H9 (cell line): ENCODE data around the gene DUSP18. TPM values are rescaled to one million over a fixed set of nuclear protein-coding genes. Genes with fewer than 3 reads are reported as not detected.

ENCODE experiments used
- DNase-seq: peaks from one replicate; pipeline ENCODE4 v3.0.0-alpha.2; 2017
- H2AFZ ChIP-seq: one replicate; pipeline ENCODE4 v1.6.1; 2013; ENCODE audit warnings: mild to moderate bottlenecking, low read length, control low read depth, moderate library complexity
- H2AK5ac ChIP-seq: 2 replicates; pipeline ENCODE4 v1.6.1; 2013; ENCODE audit warnings: low read length, control low read depth, mixed read lengths; ENCODE audit not compliant: insufficient read length
- H2BK120ac ChIP-seq: one replicate; pipeline ENCODE4 v1.6.1; 2013; ENCODE audit warnings: low read depth, mild to moderate bottlenecking, low read length, control low read depth, inconsistent platforms; ENCODE audit not compliant: poor library complexity, severe bottlenecking
- H2BK12ac ChIP-seq: 2 replicates; pipeline ENCODE4 v1.6.1; 2013; ENCODE audit warnings: low read length, control low read depth, mixed read lengths, low read depth; ENCODE audit not compliant: insufficient read length
- H2BK15ac ChIP-seq: 2 replicates; pipeline ENCODE4 v1.6.1; 2013; ENCODE audit warnings: low read depth, low read length, control low read depth
- H2BK20ac ChIP-seq: one replicate; pipeline ENCODE4 v1.6.1; 2013; ENCODE audit warnings: low read depth, mild to moderate bottlenecking, low read length, control low read depth, inconsistent platforms; ENCODE audit not compliant: poor library complexity, severe bottlenecking
- H2BK5ac ChIP-seq: 2 replicates; pipeline ENCODE4 v1.6.1; 2013; ENCODE audit warnings: low read length, control low read depth, mixed read lengths; ENCODE audit not compliant: insufficient read length
- H3K14ac ChIP-seq: 2 replicates; pipeline ENCODE4 v1.6.1; 2013; ENCODE audit warnings: low read length, control low read depth; ENCODE audit not compliant: insufficient read depth
- H3K18ac ChIP-seq: 2 replicates; pipeline ENCODE4 v1.6.1; 2013; ENCODE audit warnings: low read depth, mild to moderate bottlenecking, mixed read lengths, low read length, control low read depth; ENCODE audit not compliant: insufficient read length
- H3K23ac ChIP-seq: 2 replicates; pipeline ENCODE4 v1.6.1; 2013; ENCODE audit warnings: low read length, control low read depth, mixed read lengths, low read depth; ENCODE audit not compliant: insufficient read length
- H3K23me2 ChIP-seq: 2 replicates; pipeline ENCODE4 v1.6.1; 2013; ENCODE audit warnings: low read depth, mild to moderate bottlenecking, mixed read lengths, low read length, control low read depth; ENCODE audit not compliant: insufficient read length, poor library complexity, severe bottlenecking
- H3K27ac ChIP-seq: 2 replicates; pipeline ENCODE4 v1.5.1; 2013; ENCODE audit warnings: low read length, control low read depth, mixed read lengths, low read depth; ENCODE audit not compliant: insufficient read length
- H3K27me3 ChIP-seq: 2 replicates; pipeline ENCODE4 v1.6.1; 2013; ENCODE audit warnings: low read length, control low read depth, inconsistent platforms; ENCODE audit not compliant: insufficient read depth
- H3K4ac ChIP-seq: 2 replicates; pipeline ENCODE4 v1.6.1; 2013; ENCODE audit warnings: low read depth, mild to moderate bottlenecking, control low read depth, inconsistent platforms, low read length, moderate library complexity
- H3K4me1 ChIP-seq: 2 replicates; pipeline ENCODE4 v1.6.1; 2013; ENCODE audit warnings: low read length, control low read depth, inconsistent platforms; ENCODE audit not compliant: insufficient read depth
- H3K4me2 ChIP-seq: 2 replicates; pipeline ENCODE4 v1.6.1; 2013; ENCODE audit warnings: low read length, control low read depth, mixed read lengths; ENCODE audit not compliant: insufficient read length, insufficient read depth
- H3K56ac ChIP-seq: 2 replicates; pipeline ENCODE4 v1.6.1; 2013; ENCODE audit warnings: low read depth, mild to moderate bottlenecking, mixed read lengths, low read length, control low read depth; ENCODE audit not compliant: insufficient read length
- H3K79me1 ChIP-seq: 2 replicates; pipeline ENCODE4 v1.6.1; 2013; ENCODE audit warnings: low read depth, mild to moderate bottlenecking, moderate library complexity, low read length, control low read depth, inconsistent platforms; ENCODE audit not compliant: insufficient read depth, poor library complexity, severe bottlenecking
- H3K79me2 ChIP-seq: 2 replicates; pipeline ENCODE4 v1.6.1; 2013; ENCODE audit warnings: low read length, control low read depth, inconsistent platforms; ENCODE audit not compliant: insufficient read depth
- H3K9ac ChIP-seq: 2 replicates; pipeline ENCODE4 v1.6.1; 2013; ENCODE audit warnings: low read length, control low read depth, mixed read lengths; ENCODE audit not compliant: insufficient read length; ENCODE audit errors: extremely low read depth
- H3K9me3 ChIP-seq: one replicate; pipeline ENCODE4 v1.6.1; 2013; ENCODE audit warnings: low read depth, low read length, inconsistent platforms; ENCODE audit not compliant: control insufficient read depth
- H3T11ph ChIP-seq: one replicate; pipeline ENCODE4 v1.6.1; 2013; ENCODE audit warnings: mild to moderate bottlenecking, low read length, control low read depth, inconsistent platforms
- H4K20me1 ChIP-seq: one replicate; pipeline ENCODE4 v1.6.1; 2013; ENCODE audit not compliant: control insufficient read depth, insufficient read length, insufficient read depth
- H4K5ac ChIP-seq: 2 replicates; pipeline ENCODE4 v1.6.1; 2013; ENCODE audit warnings: low read depth, mild to moderate bottlenecking, mixed read lengths, low read length, control low read depth; ENCODE audit not compliant: insufficient read length
- H4K8ac ChIP-seq: replicated peaks from 2 replicates; pipeline ENCODE4 v1.6.1; 2013; ENCODE audit warnings: low read length, control low read depth, mixed read lengths, low read depth; ENCODE audit not compliant: insufficient read length
- H4K91ac ChIP-seq: 2 replicates; pipeline ENCODE4 v1.6.1; 2013; ENCODE audit warnings: low read depth, mild to moderate bottlenecking, moderate library complexity, mixed read lengths, low read length, control low read depth; ENCODE audit not compliant: insufficient read length
- H3K27ac Mint-ChIP-seq, 3 experiments: 2 replicates in 2 of 3; 3 replicates in 1 of 3; pipeline ENCODE4 v1.8.0; 2020 to 2021; ENCODE audit warnings: mixed read lengths in 3 of 3, mild to moderate bottlenecking in 1 of 3, moderate library complexity in 1 of 3
- H3K27me3 Mint-ChIP-seq: 2 replicates; pipeline ENCODE4 v1.8.0; 2021; ENCODE audit warnings: low read depth, mild to moderate bottlenecking, moderate library complexity, mixed read lengths
- H3K36me3 Mint-ChIP-seq, 3 experiments: 2 replicates in 2 of 3; 3 replicates in 1 of 3; pipeline ENCODE4 v1.8.0; 2020 to 2021; ENCODE audit warnings: low read depth in 3 of 3, mixed read lengths in 3 of 3; ENCODE audit not compliant: insufficient read depth in 1 of 3
- H3K4me1 Mint-ChIP-seq, 2 experiments: 2 replicates each; pipeline ENCODE4 v1.8.0; 2020; ENCODE audit warnings: mixed read lengths in 2 of 2
- H3K4me3 Mint-ChIP-seq, 2 experiments: 2 replicates in 1 of 2; 3 replicates in 1 of 2; pipeline ENCODE4 v1.8.0; 2020 to 2021; ENCODE audit warnings: mild to moderate bottlenecking in 2 of 2, mixed read lengths in 2 of 2, moderate library complexity in 1 of 2
- H3K9me3 Mint-ChIP-seq, 2 experiments: 2 replicates in 1 of 2; 3 replicates in 1 of 2; pipeline ENCODE4 v1.8.0; 2020; ENCODE audit warnings: mild to moderate bottlenecking in 2 of 2, mixed read lengths in 2 of 2, moderate library complexity in 1 of 2
- WGBS: extraction: QIAGEN DNeasy Blood & Tissue Kit; methylation state at CpG from one replicate; pipeline ENCODE4 v1.1.7; 2013; ENCODE audit warnings: missing lambda C conversion rate, low lambda C conversion rate, mixed read lengths; ENCODE audit not compliant: insufficient read length; ENCODE audit errors: extremely low coverage; 5-methylcytosine and 5-hydroxymethylcytosine counted together
- total RNA-seq: library from RNA; stranded (reverse); gene quantifications from 2 replicates; pipeline ENCODE4 v1.2.1, GENCODE V29; 2021
- TF ChIP-seq, protein P1 (sequence below): fragments of 200-600 bp; sonication (generic); conservative IDR thresholded peaks from 3 replicates; pipeline ENCODE4 v1.8.0; 2021; ENCODE audit warnings: antibody characterized with exemption, mild to moderate bottlenecking

Gene DUSP18
- total RNA-seq, 1 experiment from 2014 or later = 2.6 TPM

DNA sequence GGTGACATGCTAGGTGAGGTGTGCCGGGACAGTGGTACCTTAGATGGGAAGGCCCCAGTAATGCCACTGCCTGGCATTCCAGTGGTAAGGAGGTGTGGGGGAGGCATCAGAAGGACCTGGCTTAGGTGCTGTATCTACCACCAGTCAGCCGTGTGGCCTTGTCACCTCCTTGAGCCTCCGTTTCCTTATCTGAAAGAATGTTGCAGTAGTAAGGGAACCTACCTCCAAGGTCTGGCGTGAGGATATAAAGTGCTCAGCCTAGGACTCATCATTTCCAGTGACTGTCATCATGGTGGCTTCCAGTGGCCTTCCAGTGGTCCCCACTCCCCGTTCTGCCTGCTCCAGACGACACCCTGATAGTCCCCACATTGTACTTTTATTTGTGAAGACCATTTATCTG, 6.8 kb upstream of the DUSP18 start:
- Histone ChIP-seq H3K79me1 (no peaks in the 10 kb centered on the region), H3K23me2 (no peaks in the 10 kb centered on the region), H3K4ac (no peak overlapping the region), H3K9ac (no peak overlapping the region), H3K56ac (no peak overlapping the region), H4K91ac (no peak overlapping the region), H3K23ac (no peak overlapping the region), H3K18ac (no peak overlapping the region), H2AK5ac (no peak overlapping the region), H2BK12ac (no peak overlapping the region), H3K4me2 (no peak overlapping the region), H3K27me3 (no peaks in the 10 kb centered on the region), H4K5ac (no peak overlapping the region), H4K8ac (no peak overlapping the region), H3K79me2 (no peaks in the 10 kb centered on the region), H2AFZ (no peak overlapping the region), H2BK120ac (no peak overlapping the region), H3T11ph (no peak overlapping the region), H3K4me1 (no peaks in the 10 kb centered on the region), H3K27ac (no peak overlapping the region), H3K9me3 (no peaks in the 10 kb centered on the region), H4K20me1 (no peaks in the 10 kb centered on the region), H2BK20ac (no peak overlapping the region), H3K14ac (no peak overlapping the region), H2BK5ac (no peak overlapping the region), H2BK15ac (no peak overlapping the region)
- H3K27ac Mint-ChIP-seq = no peak overlapping the region; a peak in 1 of 7 replicates
- no peaks in the 10 kb centered on the region for H3K9me3 Mint-ChIP-seq
- H3K4me3 Mint-ChIP-seq = no peak overlapping the region
- DNase-seq = no peak
- H3K36me3 Mint-ChIP-seq = no peaks in the 10 kb centered on the region; a peak in 1 of 7 replicates
- TF ChIP-seq, protein P1, sequence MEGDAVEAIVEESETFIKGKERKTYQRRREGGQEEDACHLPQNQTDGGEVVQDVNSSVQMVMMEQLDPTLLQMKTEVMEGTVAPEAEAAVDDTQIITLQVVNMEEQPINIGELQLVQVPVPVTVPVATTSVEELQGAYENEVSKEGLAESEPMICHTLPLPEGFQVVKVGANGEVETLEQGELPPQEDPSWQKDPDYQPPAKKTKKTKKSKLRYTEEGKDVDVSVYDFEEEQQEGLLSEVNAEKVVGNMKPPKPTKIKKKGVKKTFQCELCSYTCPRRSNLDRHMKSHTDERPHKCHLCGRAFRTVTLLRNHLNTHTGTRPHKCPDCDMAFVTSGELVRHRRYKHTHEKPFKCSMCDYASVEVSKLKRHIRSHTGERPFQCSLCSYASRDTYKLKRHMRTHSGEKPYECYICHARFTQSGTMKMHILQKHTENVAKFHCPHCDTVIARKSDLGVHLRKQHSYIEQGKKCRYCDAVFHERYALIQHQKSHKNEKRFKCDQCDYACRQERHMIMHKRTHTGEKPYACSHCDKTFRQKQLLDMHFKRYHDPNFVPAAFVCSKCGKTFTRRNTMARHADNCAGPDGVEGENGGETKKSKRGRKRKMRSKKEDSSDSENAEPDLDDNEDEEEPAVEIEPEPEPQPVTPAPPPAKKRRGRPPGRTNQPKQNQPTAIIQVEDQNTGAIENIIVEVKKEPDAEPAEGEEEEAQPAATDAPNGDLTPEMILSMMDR = no peak
- WGBS = no CpG with 5 or more reads among the region's 6 CpGs
- H3K27me3 Mint-ChIP-seq = peaks cover 30% of the 10 kb centered on the region
- H3K4me1 Mint-ChIP-seq = peaks cover 13 to 14% of the 10 kb centered on the region in 2 experiments
